SJCRH30 (cell line): ENCODE measurements around the gene CALM1. TPM values are rescaled to one million over a fixed set of nuclear protein-coding genes. Genes with fewer than 3 reads are reported as not detected.

Experiments
- DNase-seq, 2 experiments: peaks; one replicate each; pipeline ENCODE4 v3.0.0-alpha.2; 2015 to 2020
- H3K27ac ChIP-seq: fragments of 250-450 bp; sonication (Bioruptor Pico); 2 replicates; pipeline ENCODE4 v1.5.1; 2020; ENCODE audit warnings: mild to moderate bottlenecking, moderate library complexity
- H3K27me3 ChIP-seq: fragments of 250-450 bp; sonication (Bioruptor Pico); 2 replicates; pipeline ENCODE4 v1.5.1; 2020; ENCODE audit warnings: mild to moderate bottlenecking, moderate library complexity
- H3K36me3 ChIP-seq: fragments of 250-450 bp; sonication (Bioruptor Pico); 2 replicates; pipeline ENCODE4 v1.5.1; 2020; ENCODE audit warnings: mild to moderate bottlenecking, moderate library complexity
- H3K4me1 ChIP-seq: fragments of 250-450 bp; sonication (Bioruptor Pico); 2 replicates; pipeline ENCODE4 v1.5.1; 2020; ENCODE audit warnings: mild to moderate bottlenecking, moderate library complexity
- H3K4me3 ChIP-seq: fragments of 250-450 bp; sonication (Bioruptor Pico); 2 replicates; pipeline ENCODE4 v1.5.1; 2020; ENCODE audit warnings: mild to moderate bottlenecking, moderate library complexity
- H3K9me3 ChIP-seq: fragments of 250-450 bp; sonication (Bioruptor Pico); replicated peaks from 2 replicates; pipeline ENCODE4 v1.5.1; 2020; ENCODE audit warnings: mild to moderate bottlenecking, moderate library complexity
- total RNA-seq: library from RNA; depleted of rRNA; stranded (reverse); fragments of >200 nt; shearing (Covaris generic); gene quantifications from 2 replicates; pipeline ENCODE4 v1.2.3, GENCODE V29; 2014

CALM1 gene
- total RNA-seq, 1 experiment from 2014 or later = 406 TPM

- peak; percentile 48 to 57 for DNase-seq
- no peaks in the 10 kb centered on the region for H3K9me3 ChIP-seq
- H3K4me3 ChIP-seq = peak overlapping the region; percentile 93
- peak overlapping the region; percentile 39 for H3K27ac ChIP-seq
- H3K4me1 ChIP-seq = peaks cover 12% of the 10 kb centered on the region
- no peaks in the 10 kb centered on the region for H3K27me3 ChIP-seq
- peaks cover 24% of the 10 kb centered on the region for H3K36me3 ChIP-seq
These were observed 841 bp downstream of the CALM1 start for GRCh38 chr14:90397425-90398314.

DNA sequence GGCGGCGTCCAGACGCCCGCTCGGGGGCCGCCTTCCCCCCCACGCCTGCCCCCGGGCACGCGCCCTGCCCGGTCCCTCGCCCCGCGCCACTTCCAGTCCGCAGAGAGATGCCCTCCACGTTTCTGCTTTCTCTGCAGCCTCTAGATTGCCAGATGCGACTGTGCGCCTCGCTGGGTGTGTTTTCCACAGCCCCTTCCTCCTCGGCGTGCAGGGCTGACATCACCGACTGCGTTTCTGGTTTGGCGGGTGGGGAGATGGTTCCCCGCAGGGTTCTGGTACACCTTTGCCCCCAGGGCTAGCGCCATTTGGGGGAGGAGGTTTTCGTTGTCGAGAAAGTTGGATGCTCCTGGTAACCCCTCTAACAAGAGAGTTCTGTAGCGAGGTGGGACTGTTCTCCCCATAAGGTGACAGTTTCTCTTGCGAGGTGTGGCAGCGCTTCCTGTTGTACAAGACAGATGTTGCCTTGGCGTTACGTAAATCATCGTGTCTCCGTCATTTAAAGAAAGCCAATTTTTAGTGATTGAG, 1.5 kb downstream of the CALM1 start:
- DNase-seq = peak; percentile 38 to 51
- Histone ChIP-seq H3K36me3 (peaks cover 31% of the 10 kb centered on the region), H3K27me3 (no peaks in the 10 kb centered on the region), H3K9me3 (no peaks in the 10 kb centered on the region), H3K27ac (peak overlapping the region; percentile 19; the same call in 1 of the 2 replicates), H3K4me1 (peaks cover 12% of the 10 kb centered on the region), H3K4me3 (peak overlapping the region; percentile 93)

- no peak for DNase-seq
- Histone ChIP-seq H3K27ac (no peak overlapping the region; the same call in 1 of the 2 replicates), H3K27me3 (no peaks in the 10 kb centered on the region), H3K9me3 (no peaks in the 10 kb centered on the region), H3K36me3 (peaks cover 37% of the 10 kb centered on the region), H3K4me1 (peaks cover 12% of the 10 kb centered on the region), H3K4me3 (peak overlapping the region; percentile 93)
These were observed 2.2 kb downstream of the CALM1 start for GRCh38 chr14:90398841-90399540.

DNA sequence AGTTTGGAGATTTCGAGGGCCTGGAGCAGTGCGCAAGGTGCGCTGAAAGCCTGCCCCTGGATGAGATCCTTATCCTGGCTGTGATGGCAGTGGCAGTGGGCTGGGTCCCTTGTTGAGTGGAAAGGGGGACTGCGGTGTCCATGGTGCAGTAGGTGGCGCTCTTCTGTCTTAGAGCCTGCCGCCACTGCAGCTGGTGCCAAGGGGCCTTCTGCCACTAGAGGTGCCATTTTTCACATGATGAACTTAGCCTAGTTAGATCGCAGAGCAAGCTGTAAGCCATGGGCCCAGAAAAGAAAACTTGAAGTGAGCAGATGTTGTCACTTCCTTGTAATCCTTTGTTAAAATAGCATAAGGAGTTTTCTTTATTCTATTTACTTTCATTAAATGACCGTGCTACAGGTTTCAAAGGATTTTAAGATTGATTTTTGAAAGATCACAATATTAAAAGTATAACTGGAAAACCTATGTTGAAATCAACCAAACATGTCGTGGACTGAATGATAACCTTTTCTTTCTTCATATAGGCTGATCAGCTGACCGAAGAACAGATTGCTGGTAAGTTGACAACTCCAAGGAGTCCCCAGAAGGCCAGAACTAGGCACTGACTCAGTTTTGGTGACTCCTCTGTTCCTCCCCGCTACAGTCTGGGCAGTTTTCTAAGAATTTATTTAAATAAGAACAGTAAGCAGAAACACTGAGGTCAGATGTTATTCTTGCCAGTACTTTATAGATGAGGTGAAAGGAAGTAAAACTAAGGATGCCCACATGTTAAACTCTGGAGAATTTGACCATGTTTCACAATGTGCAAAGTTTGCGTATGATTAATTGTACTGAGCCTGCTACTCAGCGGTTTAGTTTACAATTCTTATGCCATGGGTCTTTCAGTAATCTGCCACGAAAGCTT, 3.0 kb downstream of the CALM1 start:
- Histone ChIP-seq H3K9me3 (no peaks in the 10 kb centered on the region), H3K27me3 (no peaks in the 10 kb centered on the region), H3K36me3 (peaks cover 45% of the 10 kb centered on the region), H3K4me3 (no peak overlapping the region), H3K4me1 (peaks cover 12% of the 10 kb centered on the region), H3K27ac (no peak overlapping the region)
- peak; percentile 87 to 94 for DNase-seq

DNA sequence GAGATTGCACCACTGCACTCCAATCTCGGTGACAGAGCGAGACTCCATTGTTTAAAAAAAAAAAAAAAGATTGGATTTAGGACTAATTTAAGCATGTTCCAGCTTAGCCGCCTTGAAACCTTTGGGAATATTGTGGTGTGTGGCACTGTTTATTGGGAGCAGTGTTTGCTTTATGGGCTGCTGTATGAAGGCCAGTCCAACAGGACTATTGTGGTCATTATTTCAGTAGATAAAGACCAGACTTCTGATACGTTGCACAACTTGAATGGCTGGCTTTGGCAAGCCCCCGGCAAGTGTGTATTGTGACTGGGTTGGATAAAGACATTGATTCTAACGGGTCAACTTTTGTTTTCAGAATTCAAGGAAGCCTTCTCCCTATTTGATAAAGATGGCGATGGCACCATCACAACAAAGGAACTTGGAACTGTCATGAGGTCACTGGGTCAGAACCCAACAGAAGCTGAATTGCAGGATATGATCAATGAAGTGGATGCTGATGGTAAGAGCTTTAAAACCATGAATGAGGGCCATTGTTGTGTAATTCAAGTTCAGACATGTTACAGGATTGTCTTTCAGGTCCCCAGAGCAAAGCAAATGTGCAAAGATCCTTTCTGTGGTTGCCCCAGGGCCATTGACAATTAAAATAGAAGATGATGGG, 4.2 kb downstream of the CALM1 start:
- Histone ChIP-seq H3K27me3 (no peaks in the 10 kb centered on the region), H3K36me3 (peaks cover 48% of the 10 kb centered on the region)

GRCh38 chr14:90402016-90402415, 5.2 kb downstream of the CALM1 start:
- no peak for DNase-seq
- H3K9me3 ChIP-seq = no peaks in the 10 kb centered on the region
- no peaks in the 10 kb centered on the region for H3K27me3 ChIP-seq
- H3K4me1 ChIP-seq = peaks cover 12% of the 10 kb centered on the region
- no peak overlapping the region for H3K27ac ChIP-seq
- H3K4me3 ChIP-seq = no peak overlapping the region
- H3K36me3 ChIP-seq = peaks cover 48% of the 10 kb centered on the region

More for the DNA sequence above, 4.2 kb downstream of the CALM1 start:
- Histone ChIP-seq H3K9me3 (no peaks in the 10 kb centered on the region), H3K4me1 (peaks cover 12% of the 10 kb centered on the region), H3K4me3 (no peak overlapping the region), H3K27ac (no peak overlapping the region)
- peak in 1 of 2 experiments; percentile 19 for DNase-seq

GRCh38 chr14:90403065-90403464, 6.2 kb downstream of the CALM1 start:
- no peak overlapping the region for H3K4me3 ChIP-seq
- peaks cover 52% of the 10 kb centered on the region for H3K36me3 ChIP-seq
- DNase-seq = no peak
- H3K9me3 ChIP-seq = no peaks in the 10 kb centered on the region
- H3K27me3 ChIP-seq = no peaks in the 10 kb centered on the region
- H3K27ac ChIP-seq = no peak overlapping the region
- H3K4me1 ChIP-seq = peaks cover 12% of the 10 kb centered on the region

GRCh38 chr14:90405101-90405500, 8.3 kb downstream of the CALM1 start:
- DNase-seq = no peak
- H3K4me3 ChIP-seq = no peak overlapping the region

GRCh38 chr14:90405755-90406154, 8.9 kb downstream of the CALM1 start:
- H3K36me3 ChIP-seq = peaks cover 43% of the 10 kb centered on the region
- H3K4me1 ChIP-seq = peaks cover 7% of the 10 kb centered on the region; the same call in 1 of the 2 replicates
- DNase-seq = no peak
- H3K27me3 ChIP-seq = no peaks in the 10 kb centered on the region
- H3K27ac ChIP-seq = no peak overlapping the region
- no peaks in the 10 kb centered on the region for H3K9me3 ChIP-seq
- H3K4me3 ChIP-seq = no peak overlapping the region

More at GRCh38 chr14:90405101-90405500, 8.3 kb downstream of the CALM1 start:
- no peaks in the 10 kb centered on the region for H3K27me3 ChIP-seq
- peaks cover 50% of the 10 kb centered on the region for H3K36me3 ChIP-seq
- no peak overlapping the region for H3K27ac ChIP-seq
- no peaks in the 10 kb centered on the region for H3K9me3 ChIP-seq
- H3K4me1 ChIP-seq = peaks cover 7% of the 10 kb centered on the region

DNA sequence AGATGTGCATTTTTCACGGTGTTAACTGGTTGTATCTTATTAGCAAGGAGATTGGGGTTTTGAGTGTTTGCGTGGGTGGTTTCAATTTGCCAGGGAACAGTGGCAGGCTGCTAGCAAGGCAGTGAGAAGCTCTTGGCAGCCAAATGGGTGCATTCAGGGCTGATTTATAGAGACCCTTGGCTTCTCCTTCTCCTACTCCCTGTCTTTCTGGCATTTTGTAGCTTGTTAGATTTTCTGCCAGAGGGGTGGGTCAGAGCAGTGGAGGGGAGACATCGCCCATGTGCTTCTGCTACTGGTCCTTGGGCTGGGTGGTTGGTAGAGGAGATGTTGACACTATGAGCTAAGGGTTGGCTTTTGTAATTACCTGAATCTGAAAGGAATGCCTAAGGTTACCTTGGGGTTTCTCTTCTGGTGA, 9.6 kb downstream of the CALM1 start:
- Histone ChIP-seq H3K9me3 (no peaks in the 10 kb centered on the region), H3K27me3 (no peaks in the 10 kb centered on the region), H3K27ac (no peak overlapping the region), H3K4me3 (no peak overlapping the region), H3K4me1 (peaks cover 7% of the 10 kb centered on the region; the same call in 1 of the 2 replicates), H3K36me3 (peaks cover 38% of the 10 kb centered on the region)
- DNase-seq = no peak

GRCh38 chr14:90407230-90407629, 10.4 kb downstream of the CALM1 start:
- DNase-seq = no peak
- no peaks in the 10 kb centered on the region for H3K27me3 ChIP-seq
- no peaks in the 10 kb centered on the region for H3K9me3 ChIP-seq
- H3K36me3 ChIP-seq = peaks cover 32% of the 10 kb centered on the region
- H3K4me1 ChIP-seq = peaks cover 7% of the 10 kb centered on the region; the same call in 1 of the 2 replicates
- no peak overlapping the region for H3K4me3 ChIP-seq
- no peak overlapping the region for H3K27ac ChIP-seq

- no peak for DNase-seq
- Histone ChIP-seq H3K27ac (no peak overlapping the region), H3K36me3 (peaks cover 17% of the 10 kb centered on the region), H3K4me3 (no peak overlapping the region), H3K27me3 (no peaks in the 10 kb centered on the region), H3K9me3 (no peaks in the 10 kb centered on the region), H3K4me1 (peaks cover 7% of the 10 kb centered on the region; the same call in 1 of the 2 replicates)
These were observed 11.9 kb downstream of the CALM1 start for GRCh38 chr14:90408713-90409112.

GRCh38 chr14:90409209-90409730, 12.4 kb downstream of the CALM1 start:
- Histone ChIP-seq H3K36me3 (peaks cover 12% of the 10 kb centered on the region), H3K4me1 (peaks cover 7% of the 10 kb centered on the region; the same call in 1 of the 2 replicates), H3K27me3 (no peaks in the 10 kb centered on the region), H3K27ac (no peak overlapping the region), H3K9me3 (no peaks in the 10 kb centered on the region), H3K4me3 (no peak overlapping the region)
- peak in 1 of 2 experiments; percentile 43 for DNase-seq
